Middle frontal gyrus (tissue), 1 donor: ENCODE data around the gene PRKCA.
A peak's percentile ranks its signal among the peaks of the same experiment; 100 is the strongest.

Experiments used
- DNase-seq: peaks from one replicate; pipeline ENCODE4 v3.0.0-alpha.2; 2015; ENCODE audit warnings: low spot score; ENCODE audit errors: extremely low spot score

The PRKCA gene

GRCh38 chr17:66727634-66728570 is 425.5 kb downstream of the PRKCA start:
- DNase-seq: peak; percentile 67

DNA sequence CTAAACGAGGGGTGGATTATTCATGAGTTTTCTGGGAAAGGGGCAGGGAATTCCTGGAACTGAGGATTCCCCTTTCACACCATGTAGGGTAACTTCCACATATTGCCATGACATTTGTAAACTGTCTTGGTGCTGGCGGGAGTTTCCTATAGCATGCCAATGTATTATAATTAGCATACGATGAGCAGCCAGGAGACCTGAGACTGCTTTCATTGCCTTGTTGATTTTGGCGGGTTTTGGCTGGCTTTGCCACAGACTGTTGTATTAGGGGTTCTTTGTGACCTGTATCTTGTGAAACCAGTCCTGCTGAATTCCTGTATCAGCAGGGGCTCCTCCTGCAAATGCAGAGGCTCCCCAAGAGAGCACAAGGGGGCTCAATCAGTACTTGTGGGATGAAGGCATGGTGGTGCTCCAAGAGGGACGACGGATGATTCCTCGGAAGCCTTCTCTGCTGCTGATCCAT is 428.1 kb downstream of the PRKCA start:
- DNase-seq: no peak

GRCh38 chr17:66733759-66734158 is 431.3 kb downstream of the PRKCA start:
- no peak for DNase-seq

DNA sequence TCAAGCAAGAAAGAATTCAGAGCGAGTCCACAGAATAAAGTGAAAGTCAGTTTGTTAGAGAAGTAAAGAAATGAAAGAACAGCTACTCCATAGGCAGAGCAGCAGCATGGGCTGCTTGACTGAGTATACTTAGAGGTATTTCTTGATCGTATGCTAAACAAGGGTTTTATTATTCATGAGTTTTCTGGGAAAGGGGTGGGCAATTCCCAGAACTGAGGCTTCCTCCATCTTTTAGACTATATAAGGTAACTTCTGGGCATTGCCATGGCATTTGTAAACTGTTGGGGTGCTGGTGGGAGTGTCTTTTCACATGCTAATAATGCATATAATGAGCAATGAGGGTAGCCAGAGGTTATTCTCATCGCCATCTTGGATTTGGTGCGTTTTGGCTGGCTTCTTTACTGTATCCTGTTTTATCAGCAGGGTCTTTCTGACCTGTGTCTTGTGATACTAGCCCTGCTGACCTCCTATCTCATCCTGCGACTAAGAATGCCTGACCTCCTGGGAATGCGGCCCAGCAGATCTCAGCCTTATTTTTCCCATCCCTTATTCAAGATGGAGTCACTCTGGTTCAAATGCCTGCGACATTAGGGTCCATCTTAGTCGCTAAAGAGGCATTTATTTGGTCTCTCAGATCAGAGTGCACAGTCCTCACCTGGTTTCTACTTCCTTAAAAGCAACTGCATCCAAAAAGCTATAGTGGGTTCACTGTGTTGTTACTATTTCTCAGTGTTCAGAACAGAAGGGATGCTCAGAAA is 432.0 kb downstream of the PRKCA start:
- no peak for DNase-seq

DNA sequence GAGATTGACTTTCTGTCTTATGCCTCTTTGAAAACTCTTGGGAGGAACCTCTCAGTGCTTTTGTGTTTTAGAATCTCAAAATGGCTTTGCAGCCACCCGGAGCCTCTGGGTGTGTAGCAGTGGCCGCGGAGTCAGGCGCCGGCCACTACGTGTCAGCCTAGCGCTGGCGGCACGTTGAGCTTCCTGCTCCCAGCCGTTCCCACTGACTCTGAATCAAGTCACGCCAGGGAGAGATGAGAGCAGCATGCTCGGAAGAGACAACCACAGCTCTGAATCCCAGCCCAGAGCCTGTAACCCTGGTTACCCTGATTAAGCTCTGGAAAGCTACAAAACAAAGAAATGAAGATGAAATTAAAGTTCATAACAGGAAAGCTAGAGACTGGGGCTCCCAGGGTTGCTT is 435.1 kb downstream of the PRKCA start:
- no peak for DNase-seq

DNA sequence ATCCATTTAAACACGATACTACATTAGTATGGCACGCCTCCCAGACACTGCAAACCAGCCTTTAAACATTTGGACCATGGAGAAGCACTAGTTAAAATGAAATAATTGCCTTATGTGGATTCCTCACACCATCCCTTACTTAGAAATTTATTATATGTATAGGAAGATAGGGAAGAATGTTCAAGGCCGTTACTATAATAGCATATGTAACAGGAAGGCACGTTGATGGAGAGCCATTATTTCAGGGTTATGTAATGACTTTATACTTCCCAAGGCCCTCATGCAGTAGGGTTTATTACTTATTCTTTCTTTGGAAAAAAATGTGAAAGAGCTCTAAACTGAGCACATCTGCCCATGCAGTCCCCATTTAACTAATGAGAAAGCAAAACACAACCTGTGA is 435.9 kb downstream of the PRKCA start:
- no peak for DNase-seq

DNA sequence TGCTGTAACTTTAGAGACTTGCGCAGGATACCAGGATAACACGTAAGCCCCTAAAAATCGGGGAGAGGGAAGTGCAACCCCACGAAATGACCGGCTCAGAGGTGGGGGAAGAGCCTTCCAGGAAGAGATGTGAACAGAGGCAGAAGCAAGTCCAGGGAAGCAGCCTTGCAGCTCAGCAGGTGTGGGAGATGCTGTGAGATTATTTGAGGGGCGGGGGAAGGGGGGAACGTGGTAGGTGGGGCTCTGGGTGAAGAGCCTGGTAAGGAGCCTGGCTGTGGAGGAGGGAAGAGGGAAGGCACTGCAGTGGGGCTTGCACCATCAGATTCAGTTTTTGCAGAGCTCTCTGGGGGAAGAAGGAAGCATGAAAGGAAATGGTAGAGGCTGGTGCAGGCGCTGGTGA is 437.1 kb downstream of the PRKCA start:
- no peak for DNase-seq

- DNase-seq: no peak
Observed at GRCh38 chr17:66740226-66740625, 437.8 kb downstream of the PRKCA start.

DNA sequence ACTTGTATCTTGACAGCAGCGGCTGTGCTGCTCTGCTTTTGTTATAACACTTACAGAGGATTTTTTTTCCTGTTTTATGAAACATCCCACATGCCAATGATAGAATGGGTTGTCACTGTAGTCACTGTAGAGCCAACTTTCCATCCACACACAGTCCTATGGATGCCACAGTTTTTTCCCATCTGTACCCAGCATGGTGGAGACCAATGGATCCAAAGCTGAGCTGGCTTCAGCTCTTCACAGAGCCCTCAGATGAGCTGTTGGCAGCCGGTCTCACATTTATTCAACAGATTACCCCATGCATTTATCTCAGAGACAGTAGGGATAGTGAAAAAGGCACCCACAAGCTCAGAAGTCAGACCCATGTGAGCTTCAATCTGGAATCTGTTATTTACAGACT is 441.1 kb downstream of the PRKCA start:
- DNase-seq: no peak

GRCh38 chr17:66746736-66747135 is 444.3 kb downstream of the PRKCA start:
- DNase-seq: no peak

DNA sequence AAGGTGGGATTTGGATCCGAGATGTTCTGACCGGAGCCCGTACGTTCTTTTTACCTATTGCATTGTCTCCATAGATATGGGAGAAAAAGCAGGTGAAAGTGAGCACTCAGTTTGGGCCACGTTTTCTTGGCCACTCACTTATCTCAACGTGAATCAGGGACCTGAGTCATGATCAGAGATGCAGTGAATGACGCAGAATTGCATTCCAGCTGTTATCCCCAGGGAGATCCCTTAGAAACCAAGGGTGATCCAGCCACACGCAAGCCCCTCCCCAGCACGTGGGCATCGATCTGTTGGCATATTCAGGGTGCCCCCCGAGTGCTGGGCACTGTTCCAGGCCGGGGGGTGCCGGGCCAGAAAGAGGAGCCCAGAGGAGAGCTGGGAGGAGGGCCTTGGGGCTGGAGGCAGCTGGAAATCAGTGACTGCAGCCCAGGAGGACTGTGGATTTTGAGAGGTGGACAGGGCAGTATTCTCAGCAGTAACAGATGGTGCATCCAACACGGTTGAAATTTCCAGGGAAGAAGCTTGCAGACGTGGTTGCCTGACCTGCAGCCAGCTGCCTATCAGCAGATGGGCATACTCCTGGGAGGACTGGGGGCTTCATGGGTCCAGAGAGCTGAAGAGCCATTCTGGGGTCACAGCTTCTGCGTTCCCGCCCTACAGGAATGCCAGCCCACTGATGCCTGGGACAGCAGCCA is 445.3 kb downstream of the PRKCA start:
- no peak for DNase-seq

DNA sequence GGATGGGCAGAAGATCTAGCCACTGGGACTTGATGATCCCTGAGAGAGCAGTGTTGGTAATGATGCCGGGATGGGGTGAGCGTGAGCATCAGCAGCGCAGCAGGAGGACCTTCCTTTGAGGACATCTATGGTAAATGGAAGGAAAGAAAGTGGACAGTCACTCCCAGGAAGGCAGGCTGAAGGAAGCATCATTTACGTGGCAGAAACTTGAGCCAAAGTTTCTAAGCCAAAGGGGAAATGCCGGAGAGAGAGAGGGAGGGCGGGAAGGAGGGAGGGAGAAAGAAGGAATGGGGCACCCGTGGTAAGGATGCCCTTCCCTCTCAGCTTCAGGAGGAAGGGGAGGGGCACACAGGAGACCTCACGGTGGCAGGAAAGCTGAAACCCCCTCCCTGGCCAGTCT is 446.2 kb downstream of the PRKCA start:
- no peak for DNase-seq

DNA sequence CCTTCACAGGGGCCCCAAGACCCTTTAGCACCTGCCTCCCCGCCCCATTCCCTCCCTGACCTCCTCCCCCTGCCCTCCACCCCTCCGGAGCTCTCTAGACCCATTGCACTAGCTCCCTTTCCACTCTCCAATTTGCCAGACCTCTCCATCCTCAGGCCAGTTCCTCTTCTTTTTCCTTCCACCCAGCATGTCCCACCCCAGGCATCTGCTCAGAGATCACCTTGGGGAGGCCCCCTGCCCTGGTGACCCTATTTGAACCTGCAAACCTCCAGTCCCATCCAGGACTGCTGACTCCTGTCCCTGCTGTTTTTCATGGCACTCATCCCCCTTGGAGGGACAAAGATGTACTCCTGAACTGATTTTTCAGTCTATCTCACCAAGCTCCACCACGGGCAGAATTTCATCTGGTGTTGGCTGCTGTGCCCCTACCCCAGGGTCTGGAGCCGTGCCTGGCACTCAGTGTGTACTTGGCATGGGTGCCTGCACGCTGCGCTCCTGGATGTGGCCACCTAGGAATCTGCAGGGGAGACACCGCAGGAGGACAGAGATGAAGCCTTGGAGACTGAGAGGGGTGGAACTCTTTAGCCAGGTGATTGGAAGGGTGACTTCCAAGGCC is 446.9 kb downstream of the PRKCA start:
- no peak for DNase-seq

- no peak for DNase-seq
Observed at GRCh38 chr17:66750116-66750515, 447.7 kb downstream of the PRKCA start.

- no peak for DNase-seq
Observed at GRCh38 chr17:66750781-66751543, 448.5 kb downstream of the PRKCA start.

GRCh38 chr17:66751771-66752170 is 449.4 kb downstream of the PRKCA start:
- no peak for DNase-seq

DNA sequence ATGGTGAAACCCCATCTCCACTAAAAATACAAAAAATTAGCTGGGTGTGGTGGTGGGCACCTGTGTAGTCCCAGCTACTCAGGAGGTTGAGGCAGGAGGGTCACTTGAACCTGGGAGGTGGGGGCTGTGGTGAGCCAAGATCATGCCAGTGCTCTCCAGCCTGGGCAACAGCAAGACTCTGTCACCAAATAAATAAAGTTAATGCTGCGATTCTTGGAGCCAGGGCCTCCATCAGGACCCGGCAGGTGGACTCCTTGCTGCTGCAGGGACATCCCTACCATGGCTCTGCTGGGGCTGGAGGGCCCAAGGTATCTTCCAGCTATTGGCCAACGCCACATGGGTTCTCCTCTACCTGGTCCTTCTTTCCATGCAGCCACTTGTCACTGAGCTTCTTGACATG is 450.0 kb downstream of the PRKCA start:
- DNase-seq: no peak

GRCh38 chr17:66753126-66753920 is 450.9 kb downstream of the PRKCA start:
- no peak for DNase-seq

DNA sequence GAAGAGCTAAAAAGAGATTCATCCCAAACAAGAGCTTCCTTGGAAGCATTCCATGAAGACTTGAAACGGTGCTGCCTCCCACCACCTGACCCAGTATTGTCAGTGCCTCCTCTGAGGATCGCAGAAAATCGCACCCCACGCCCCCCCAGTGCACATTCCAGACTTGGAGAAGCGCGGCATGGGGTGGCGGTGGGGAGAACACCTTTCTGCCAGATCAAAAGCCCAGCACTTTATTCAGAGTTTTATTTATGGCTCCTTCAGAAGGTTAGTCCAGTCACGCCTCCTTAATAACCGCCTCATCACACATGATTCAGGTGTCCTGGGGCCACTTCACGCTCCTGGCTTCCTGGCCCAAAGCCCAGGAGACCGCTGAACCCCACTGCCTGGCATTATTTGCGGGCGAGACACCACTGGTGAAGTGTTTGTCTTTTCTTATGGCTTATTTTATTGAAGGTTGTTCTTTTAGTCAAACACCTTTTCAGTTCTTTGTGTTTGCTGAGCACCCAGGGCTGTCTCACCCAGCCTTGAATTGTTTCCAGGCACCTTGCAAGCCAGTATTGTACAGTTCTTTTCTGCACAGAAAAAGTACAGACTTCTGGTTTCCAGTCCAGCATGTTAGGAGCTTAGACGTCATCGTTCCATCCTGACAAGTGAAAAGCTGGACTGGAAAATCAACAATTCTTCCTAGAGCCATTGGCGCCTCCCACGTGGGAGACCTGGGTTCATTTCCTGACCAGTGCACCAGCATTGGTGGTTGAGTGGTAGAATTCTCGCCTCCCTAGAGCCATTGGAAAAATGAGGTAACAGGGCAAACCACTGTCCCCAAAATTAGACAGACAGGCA is 452.9 kb downstream of the PRKCA start:
- DNase-seq: no peak
